ENCODE measurements around the gene SRP9. TPM values are rescaled to one million over a fixed set of nuclear protein-coding genes. Genes with fewer than 3 reads are reported as not detected.
"Not testable (repeated sequence)": the region's sequence is repeated elsewhere in the genome, so short reads cannot be mapped to it uniquely, and the experiment has no call there.

Gene SRP9
- total and polyA plus RNA-seq, 12 donors: 144 to 521 (median 293) TPM

DNA sequence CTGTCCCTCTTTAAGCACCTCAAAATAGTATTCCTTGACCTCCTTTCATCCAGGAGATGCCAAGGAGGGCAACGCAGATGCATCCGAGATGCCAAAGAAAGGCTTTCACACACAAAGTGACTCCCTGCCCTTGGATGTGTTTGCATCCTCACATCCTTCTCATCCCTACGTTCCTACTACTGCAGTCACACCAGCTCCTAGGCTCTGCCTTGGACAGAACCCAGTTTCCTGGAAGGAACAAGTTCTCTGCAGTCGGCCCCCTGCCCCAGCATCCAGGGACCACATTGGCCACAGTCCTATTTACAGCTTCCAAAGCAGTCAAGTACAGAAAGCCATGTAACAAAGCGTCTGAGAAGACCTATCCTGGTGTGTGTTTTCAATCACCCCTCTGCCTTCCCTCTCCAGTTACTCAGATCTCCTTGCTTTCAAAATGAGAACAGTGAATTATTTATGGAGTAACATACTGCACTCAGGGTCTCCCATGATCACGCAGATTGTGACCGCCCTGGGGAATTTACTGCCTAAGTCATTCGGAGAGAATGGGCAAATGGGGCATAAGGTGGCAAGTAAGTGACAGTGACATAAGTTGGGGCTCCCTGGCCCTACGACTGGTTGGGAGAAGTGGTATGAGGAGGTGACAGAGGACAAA lies 21.8 kb upstream of the SRP9 start:
- H3K36me3 ChIP-seq (replicated peaks in 1 of 2): no peaks in the 10 kb centered on the region
- H3K27ac ChIP-seq: peak overlapping the region; percentile 10 to 92 (median 61)
- TF ChIP-seq, protein P1, sequence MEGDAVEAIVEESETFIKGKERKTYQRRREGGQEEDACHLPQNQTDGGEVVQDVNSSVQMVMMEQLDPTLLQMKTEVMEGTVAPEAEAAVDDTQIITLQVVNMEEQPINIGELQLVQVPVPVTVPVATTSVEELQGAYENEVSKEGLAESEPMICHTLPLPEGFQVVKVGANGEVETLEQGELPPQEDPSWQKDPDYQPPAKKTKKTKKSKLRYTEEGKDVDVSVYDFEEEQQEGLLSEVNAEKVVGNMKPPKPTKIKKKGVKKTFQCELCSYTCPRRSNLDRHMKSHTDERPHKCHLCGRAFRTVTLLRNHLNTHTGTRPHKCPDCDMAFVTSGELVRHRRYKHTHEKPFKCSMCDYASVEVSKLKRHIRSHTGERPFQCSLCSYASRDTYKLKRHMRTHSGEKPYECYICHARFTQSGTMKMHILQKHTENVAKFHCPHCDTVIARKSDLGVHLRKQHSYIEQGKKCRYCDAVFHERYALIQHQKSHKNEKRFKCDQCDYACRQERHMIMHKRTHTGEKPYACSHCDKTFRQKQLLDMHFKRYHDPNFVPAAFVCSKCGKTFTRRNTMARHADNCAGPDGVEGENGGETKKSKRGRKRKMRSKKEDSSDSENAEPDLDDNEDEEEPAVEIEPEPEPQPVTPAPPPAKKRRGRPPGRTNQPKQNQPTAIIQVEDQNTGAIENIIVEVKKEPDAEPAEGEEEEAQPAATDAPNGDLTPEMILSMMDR (IDR thresholded peaks at IDR 0.05): no peak
- no peak for TF ChIP-seq POLR2A (IDR thresholded peaks at IDR 0.05)
- peak in 2 of 7 donors; percentile 18 to 27 for DNase-seq
- peaks cover 11 to 25% of the 10 kb centered on the region in 2 donors for H3K4me1 ChIP-seq (replicated peaks in 1 of 2)
- H3K9me3 ChIP-seq (replicated peaks in 1 of 3): no peaks in the 10 kb centered on the region
- no peaks in the 10 kb centered on the region for H3K27me3 ChIP-seq
- intact Hi-C loops (cut with DNase I): no loop called here
- H3K4me3 ChIP-seq: no peak overlapping the region
- WGBS, 4 donors: 50 to 67% (median 55%) methylated on average over 9 of the region's 9 CpGs

DNA sequence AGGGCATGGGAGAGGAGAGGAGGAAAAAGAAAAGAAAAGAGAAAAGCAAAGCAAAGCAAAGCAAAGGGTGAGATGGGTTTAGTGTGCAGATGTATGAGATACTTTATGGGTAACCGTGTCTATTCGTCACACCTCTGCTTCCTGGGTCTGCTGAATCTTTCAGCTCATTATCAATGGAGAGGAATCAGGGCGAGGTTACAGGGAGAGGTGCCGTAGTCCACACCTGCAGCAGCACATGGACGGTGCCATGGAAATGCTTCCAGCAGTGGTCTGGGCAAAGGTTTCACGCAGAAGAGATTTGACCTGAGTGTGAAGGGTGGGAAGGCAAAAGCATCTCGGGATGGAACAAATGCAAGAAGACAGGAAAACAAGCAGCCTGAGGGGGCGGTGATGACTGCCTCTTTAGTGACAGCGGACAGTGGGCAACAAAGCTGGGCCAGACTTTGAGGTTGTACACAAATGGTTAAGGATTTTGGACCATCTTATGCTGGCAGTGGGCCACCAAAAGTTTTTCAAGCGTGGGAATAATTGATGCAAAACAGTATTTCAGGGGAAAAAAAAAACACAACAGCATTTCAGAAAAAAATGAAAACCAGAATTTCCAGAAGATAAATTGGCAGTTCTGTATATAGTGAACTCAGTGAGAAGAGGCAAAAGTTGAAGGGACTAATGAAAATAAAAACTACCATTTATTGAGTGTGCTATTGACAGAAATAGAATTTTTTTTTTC lies 19.5 kb upstream of the SRP9 start:
- no peak overlapping the region for H3K4me3 ChIP-seq
- WGBS, 4 donors: 81 to 88% (median 82%) methylated on average over 10 of the region's 10 CpGs
- peaks cover 11 to 22% of the 10 kb centered on the region in 2 donors for H3K4me1 ChIP-seq (replicated peaks in 1 of 2)
- intact Hi-C loops (cut with DNase I): no loop called here
- no peaks in the 10 kb centered on the region for H3K9me3 ChIP-seq (replicated peaks in 1 of 3)
- TF ChIP-seq, protein P1 (IDR thresholded peaks at IDR 0.05): no peak
- TF ChIP-seq POLR2A (IDR thresholded peaks at IDR 0.05): no peak
- H3K27me3 ChIP-seq: no peaks in the 10 kb centered on the region
- H3K27ac ChIP-seq: no peak overlapping the region
- H3K36me3 ChIP-seq (replicated peaks in 1 of 2): no peaks in the 10 kb centered on the region
- peak in 1 of 7 donors; percentile 15 for DNase-seq

DNA sequence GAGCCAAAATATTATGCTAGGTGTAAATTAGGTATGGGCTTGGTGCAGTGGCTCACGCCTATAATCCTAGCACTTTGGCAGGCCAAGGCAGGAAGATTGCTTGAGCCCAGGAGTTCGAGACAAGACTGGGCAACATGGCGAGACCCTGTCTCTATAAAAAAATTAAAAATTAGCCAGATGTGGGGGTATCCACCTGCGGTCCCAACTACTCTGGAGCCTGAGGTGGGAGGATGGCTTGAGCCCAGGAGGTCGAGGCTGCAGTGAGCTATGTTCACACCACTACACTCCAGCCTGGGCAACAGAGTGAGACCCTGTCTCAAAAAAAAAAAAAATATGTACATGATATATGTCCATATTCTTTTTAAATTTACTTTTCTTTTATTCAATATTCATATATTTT lies 17.7 kb upstream of the SRP9 start:
- not testable (repeated sequence) for H3K9me3 ChIP-seq (replicated peaks in 1 of 3); H3K36me3 ChIP-seq (replicated peaks in 1 of 2); H3K27ac ChIP-seq; H3K27me3 ChIP-seq; H3K4me3 ChIP-seq
- intact Hi-C loops (cut with DNase I): loop anchor here in 1 of 2 donors (10.0 kb wide), 1 partner anchor 105 kb away; the partner anchor contains the start of gene ENAH
- peaks cover 16 to 35% of the 10 kb centered on the region in 2 donors for H3K4me1 ChIP-seq (replicated peaks in 1 of 2)
- WGBS, 4 donors: 91 to 97% (median 94%) methylated on average over 5 of the region's 5 CpGs
- peak in 2 of 7 donors; percentile 4 to 7 for DNase-seq

GRCh38 chr1:225760531-225760930 lies 17.1 kb upstream of the SRP9 start:
- Histone ChIP-seq H3K27me3 (no peaks in the 10 kb centered on the region), H3K27ac (no peak overlapping the region), H3K36me3 (replicated peaks in 1 of 2) (no peaks in the 10 kb centered on the region), H3K4me1 (replicated peaks in 1 of 2) (peaks cover 11 to 30% of the 10 kb centered on the region in 2 donors), H3K4me3 (no peak overlapping the region), H3K9me3 (replicated peaks in 1 of 3) (no peaks in the 10 kb centered on the region)
- 96 to 97% (median 97%) methylated on average over 6 of the region's 6 CpGs for WGBS, 4 donors
- intact Hi-C loops (cut with DNase I): loop anchor here in 1 of 2 donors (10.0 kb wide), 1 partner anchor 106 kb away; the partner anchor contains the start of gene ENAH
- TF ChIP-seq POLR2A (IDR thresholded peaks at IDR 0.05): no peak
- TF ChIP-seq, protein P1 (IDR thresholded peaks at IDR 0.05): no peak
- DNase-seq: peak in 2 of 7 donors; percentile 8 to 45

DNA sequence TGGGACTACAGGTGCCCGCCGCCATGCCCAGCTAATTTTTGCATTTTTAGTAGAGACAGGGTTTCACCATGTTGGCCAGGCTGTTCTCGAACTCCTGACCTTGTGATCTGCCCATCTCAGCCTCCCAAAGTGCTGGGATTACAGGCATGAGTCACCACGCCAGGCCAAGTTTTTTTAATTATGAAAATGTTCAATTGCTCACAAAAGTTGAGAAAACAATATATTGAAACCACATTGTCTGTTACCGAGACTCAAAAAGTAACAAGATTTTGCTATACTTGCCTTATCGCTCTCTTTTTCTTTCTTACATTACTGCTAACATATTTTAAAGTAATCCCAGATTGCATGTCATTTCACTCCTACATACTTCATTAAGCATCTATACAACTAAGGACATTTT lies 16.2 kb upstream of the SRP9 start:
- H3K9me3 ChIP-seq (replicated peaks in 1 of 3): not testable (repeated sequence)

More for the DNA sequence above, 16.2 kb upstream of the SRP9 start:
- not testable (repeated sequence) for H3K4me3 ChIP-seq; H3K27ac ChIP-seq; H3K27me3 ChIP-seq; H3K36me3 ChIP-seq (replicated peaks in 1 of 2)
- 82 to 94% (median 85%) methylated on average over 6 of the region's 6 CpGs for WGBS, 4 donors
- intact Hi-C loops (cut with DNase I): loop anchor here in 1 of 2 donors (10.0 kb wide), 1 partner anchor 107 kb away; the partner anchor contains the start of gene ENAH
- peaks cover 9 to 25% of the 10 kb centered on the region in 2 donors for H3K4me1 ChIP-seq (replicated peaks in 1 of 2)
- DNase-seq: peak in 2 of 7 donors; percentile 4 to 38
